Measurements from ENCODE around the gene CEBPG.
A peak's percentile ranks its signal among the peaks of the same experiment; 100 is the strongest.

Gene CEBPG

GRCh38 chr19:33422369-33423180, 49.1 kb downstream of the CEBPG start:
- no peak for DNase-seq

DNA sequence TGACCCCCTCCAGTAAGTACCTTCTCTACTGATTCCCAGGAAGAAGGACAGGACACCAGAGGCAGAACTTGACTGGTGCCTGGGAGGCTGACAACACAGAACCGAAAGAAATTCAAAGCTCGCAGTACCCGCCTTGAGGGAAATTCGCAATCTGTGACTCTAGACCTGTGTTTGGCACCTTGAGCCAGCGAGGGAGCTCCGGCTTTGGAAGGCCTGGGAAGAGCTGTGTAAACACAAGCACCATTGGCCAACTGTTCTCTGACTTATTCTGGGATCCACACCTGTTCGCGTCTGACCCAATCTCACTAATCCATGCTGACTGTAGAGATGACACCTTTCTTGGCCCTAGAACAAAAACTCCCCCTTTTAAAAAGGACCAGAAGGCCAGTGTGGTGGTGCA, 50.7 kb downstream of the CEBPG start:
- DNase-seq, result no peak

DNA sequence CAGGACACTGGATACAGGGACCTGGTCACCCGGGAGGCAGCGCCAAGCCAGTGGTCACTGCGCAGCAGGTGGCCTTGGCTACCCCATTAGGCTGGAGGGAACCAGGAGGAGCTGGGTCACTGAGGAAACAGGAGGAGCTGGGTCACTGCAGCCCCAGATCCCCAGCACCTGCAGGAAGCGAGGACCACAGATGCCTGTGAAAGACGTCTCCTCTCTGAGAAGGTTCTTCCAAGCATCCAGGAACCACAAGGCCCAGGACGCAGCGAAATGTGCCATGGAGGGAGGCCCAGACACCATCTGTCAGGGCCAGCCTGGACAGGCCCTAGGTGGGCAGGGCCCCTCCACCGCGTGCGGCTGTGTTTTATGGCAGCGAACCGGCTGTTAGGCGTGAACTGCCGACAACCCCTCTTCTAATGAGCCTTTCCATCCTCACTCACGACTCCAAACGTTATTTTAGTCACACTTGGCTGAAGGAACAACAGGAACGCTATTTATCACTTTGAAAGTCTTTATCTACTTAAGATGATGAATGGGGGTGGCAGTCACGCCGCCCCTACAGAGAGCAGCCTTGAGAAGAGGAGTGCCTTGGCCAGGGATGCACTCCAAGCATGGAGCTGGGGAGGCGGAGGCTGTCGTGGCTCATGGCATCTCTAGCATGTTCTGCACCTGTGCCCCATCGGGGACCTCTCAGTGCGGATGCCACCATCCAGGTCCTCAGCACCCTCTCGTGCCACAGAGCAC, 53.3 kb downstream of the CEBPG start:
- DNase-seq, result no peak

DNA sequence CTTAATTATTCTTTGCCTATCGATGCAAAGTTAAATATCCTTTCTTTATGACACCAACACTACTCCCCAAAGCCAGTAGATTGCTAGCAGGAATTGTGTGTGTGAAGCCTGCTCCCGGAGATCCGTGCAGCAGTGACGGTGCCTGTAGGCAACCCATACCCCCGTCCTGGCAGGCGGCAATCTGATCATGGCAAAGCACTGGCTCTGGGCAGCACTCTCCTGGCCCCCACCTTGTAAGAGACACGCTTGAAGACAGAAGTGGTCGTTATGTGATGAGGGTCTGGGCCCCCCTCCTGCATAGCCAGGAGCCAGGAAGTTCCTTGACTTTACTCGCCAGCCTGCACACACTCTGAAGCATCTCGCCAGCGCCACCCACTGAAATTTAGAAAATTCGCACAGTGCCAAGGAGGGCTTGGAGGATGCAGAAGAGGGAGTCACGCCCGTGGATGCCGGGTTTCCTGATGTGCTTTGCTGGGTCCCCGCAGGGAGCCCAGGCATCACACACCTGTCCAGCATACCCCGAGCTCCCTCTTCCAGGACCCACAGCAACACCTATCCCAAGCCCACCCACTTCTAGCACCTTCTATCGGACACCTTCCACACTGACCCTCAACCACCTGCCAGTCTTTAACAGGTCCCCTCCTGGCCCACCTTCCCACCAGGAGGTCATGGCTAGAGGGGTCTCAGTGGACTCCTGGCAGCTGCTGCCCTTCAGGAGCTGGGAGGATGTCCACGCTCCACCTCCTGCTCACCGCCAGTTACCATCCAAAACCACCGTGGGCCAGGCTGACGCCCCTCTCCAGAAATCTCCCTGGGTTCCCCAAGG, 54.5 kb downstream of the CEBPG start:
- DNase-seq, result no peak

GRCh38 chr19:33428627-33429125, 55.2 kb downstream of the CEBPG start:
- DNase-seq, result no peak

DNA sequence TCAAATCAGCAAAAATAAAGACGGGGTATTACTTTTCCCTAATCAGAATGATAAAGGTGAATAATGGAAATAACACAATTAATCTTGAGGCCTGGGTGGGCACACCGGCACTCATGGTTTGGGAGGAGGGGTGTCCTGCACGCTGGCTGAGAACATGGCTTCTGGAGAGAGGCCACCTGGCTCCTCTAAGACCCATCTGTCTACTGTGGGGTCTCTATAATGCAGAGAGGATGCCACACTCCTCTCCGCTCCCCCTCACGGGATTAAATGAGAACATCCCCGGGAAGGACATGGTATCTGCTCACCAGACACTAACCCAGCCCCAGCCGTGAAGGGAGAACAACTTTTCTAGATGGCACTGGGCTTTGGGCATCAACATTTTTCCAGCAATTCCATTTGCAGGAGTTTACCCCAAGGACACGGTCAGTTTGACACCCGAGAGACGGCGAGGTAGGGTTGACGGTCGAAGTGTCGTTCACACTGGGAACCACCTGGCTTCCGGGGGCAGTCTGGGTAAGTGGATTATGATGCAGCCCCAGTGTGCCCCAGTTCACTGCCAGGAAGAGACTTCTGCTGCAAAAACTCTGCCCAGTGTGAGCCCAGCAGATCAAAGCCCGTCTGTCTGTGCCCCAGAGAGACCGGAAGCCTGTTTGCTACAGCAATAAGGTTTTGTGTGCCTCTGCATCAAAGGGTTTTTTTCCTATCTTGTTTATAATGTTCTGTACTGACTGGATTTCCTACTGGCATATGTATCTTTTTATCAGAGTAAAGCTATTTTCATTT, 56.6 kb downstream of the CEBPG start:
- no peak for DNase-seq

DNA sequence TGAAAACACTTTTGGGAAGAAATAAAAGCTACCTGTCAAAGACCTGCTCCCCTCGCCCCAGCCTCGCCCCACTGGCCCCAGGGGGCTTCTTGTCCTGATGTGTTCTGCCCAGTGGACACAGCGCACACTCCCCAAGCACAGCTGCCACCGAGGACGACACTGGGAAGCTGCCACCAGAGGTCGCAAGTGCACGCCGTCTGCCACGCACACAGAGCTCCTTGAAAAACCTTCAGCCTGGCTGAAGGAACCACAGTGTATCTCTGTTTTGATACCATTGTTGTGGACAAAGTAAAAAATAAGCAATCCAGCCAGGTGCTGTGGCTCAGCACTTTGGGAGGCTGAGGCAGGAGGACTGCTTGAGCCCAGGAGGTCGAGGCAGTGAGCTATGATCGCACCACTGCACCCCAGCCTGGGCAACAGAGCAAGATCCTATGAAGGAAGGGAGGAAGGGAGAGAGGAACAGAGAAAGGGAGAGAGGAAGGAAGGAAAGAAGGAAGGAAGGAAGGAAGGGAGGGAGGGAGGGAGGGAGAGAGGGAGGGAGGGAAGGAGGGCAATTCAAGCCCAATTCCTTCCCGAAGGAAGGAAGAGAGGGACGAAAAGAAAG, 57.3 kb downstream of the CEBPG start:
- DNase-seq, result peak; percentile 63

GRCh38 chr19:33432015-33432414, 58.5 kb downstream of the CEBPG start:
- no peak for DNase-seq
